Duodenal mucosa (tissue), 2 donors: Measurements from ENCODE around the gene TMEM266.

Experiments
- H3K27ac ChIP-seq: one replicate; pipeline ENCODE4 v1.7.0; 2013; ENCODE audit warnings: low read depth, low read length
- H3K27me3 ChIP-seq, 2 donors: one replicate each; pipeline ENCODE4 v1.7.0; 2013; ENCODE audit warnings: low read length in 2 of 2, control low read depth in 1 of 2; ENCODE audit not compliant: insufficient read depth in 2 of 2, control insufficient read depth in 1 of 2
- H3K36me3 ChIP-seq, 2 donors: one replicate each; pipeline ENCODE4 v1.7.0; 2013; ENCODE audit warnings: low read length in 2 of 2, control low read depth in 1 of 2; ENCODE audit not compliant: insufficient read depth in 2 of 2, control insufficient read depth in 1 of 2
- H3K4me1 ChIP-seq, 2 donors: one replicate each; pipeline ENCODE4 v1.7.0; 2013; ENCODE audit warnings: low read length in 2 of 2, control low read depth in 1 of 2; ENCODE audit not compliant: insufficient read depth in 2 of 2, control insufficient read depth in 1 of 2
- H3K4me3 ChIP-seq, 2 donors: one replicate each; pipeline ENCODE4 v1.7.0; 2013; ENCODE audit warnings: low read length in 2 of 2, low read depth in 1 of 2
- H3K9ac ChIP-seq, 2 donors: one replicate each; pipeline ENCODE4 v1.7.0; 2013; ENCODE audit warnings: low read length in 2 of 2, low read depth in 1 of 2
- H3K9me3 ChIP-seq, 2 donors: one replicate each; pipeline ENCODE4 v1.7.0; 2013; ENCODE audit warnings: low read length in 2 of 2, control low read depth in 1 of 2; ENCODE audit not compliant: control insufficient read depth in 1 of 2

Gene TMEM266

DNA sequence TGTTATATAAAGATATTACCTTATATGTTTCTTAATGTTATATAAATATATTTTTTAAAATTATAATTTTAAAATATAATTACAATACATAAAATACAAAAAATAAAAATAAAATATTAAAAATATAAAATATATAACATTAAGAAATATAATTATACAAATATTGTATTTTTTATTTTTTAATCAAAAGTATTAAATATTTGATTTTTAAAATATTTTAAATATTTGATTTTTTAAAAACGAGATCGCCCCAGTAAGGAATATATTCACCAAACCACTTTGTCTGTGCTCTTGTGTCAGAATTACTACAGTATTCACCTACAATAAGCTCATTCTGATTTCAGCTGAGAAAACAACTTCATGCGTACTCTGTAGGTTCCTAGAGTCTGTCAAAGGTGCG, 162.4 kb downstream of the TMEM266 start:
- H3K27me3 ChIP-seq, result no peaks in the 10 kb centered on the region
- H3K4me3 ChIP-seq, result no peak overlapping the region
- no peak overlapping the region for H3K27ac ChIP-seq
- no peaks in the 10 kb centered on the region for H3K9me3 ChIP-seq
- H3K36me3 ChIP-seq, result peaks cover 15 to 38% of the 10 kb centered on the region in 2 donors
- peaks cover 0 to 6% of the 10 kb centered on the region in 2 donors for H3K4me1 ChIP-seq
- no peak overlapping the region for H3K9ac ChIP-seq

DNA sequence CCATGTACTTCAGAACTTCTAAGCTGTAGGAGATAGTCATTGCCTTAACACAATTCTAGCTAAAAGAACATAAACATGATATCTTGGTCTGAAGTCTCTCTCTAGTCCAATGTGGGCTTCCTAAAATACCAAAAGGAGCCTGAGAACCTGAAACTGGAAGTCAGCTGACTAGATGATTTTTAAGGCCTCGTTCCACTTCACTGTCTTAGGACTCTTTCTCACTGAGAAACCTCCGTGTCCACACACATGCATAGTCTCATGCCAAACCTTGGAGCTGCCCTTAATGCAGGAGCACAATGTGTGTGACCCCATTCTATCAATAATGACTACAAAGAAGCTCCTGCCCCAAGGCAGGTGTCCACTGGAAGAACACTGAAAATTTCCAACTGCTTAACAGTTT, 163.7 kb downstream of the TMEM266 start:
- peaks cover 15 to 41% of the 10 kb centered on the region in 2 donors for H3K36me3 ChIP-seq
- no peak overlapping the region for H3K9ac ChIP-seq
- H3K9me3 ChIP-seq, result no peaks in the 10 kb centered on the region
- no peak overlapping the region for H3K4me3 ChIP-seq
- no peaks in the 10 kb centered on the region for H3K4me1 ChIP-seq
- no peaks in the 10 kb centered on the region for H3K27me3 ChIP-seq
- H3K27ac ChIP-seq, result no peak overlapping the region

GRCh38 chr15:76229266-76229665, 169.5 kb downstream of the TMEM266 start:
- no peaks in the 10 kb centered on the region for H3K9me3 ChIP-seq
- H3K9ac ChIP-seq, result no peak overlapping the region
- no peak overlapping the region for H3K4me3 ChIP-seq
- H3K36me3 ChIP-seq, result peaks cover 5 to 36% of the 10 kb centered on the region in 2 donors
- H3K27me3 ChIP-seq, result no peaks in the 10 kb centered on the region
- H3K27ac ChIP-seq, result no peak overlapping the region
- no peaks in the 10 kb centered on the region for H3K4me1 ChIP-seq

- Histone ChIP-seq H3K9ac (no peak overlapping the region), H3K4me1 (peaks cover 4 to 6% of the 10 kb centered on the region in 2 donors), H3K9me3 (no peaks in the 10 kb centered on the region), H3K27me3 (no peaks in the 10 kb centered on the region), H3K4me3 (no peak overlapping the region), H3K36me3 (peaks cover 0 to 14% of the 10 kb centered on the region in 2 donors), H3K27ac (no peak overlapping the region)
Measured at GRCh38 chr15:76233921-76234320, 174.1 kb downstream of the TMEM266 start.

- no peak overlapping the region for H3K4me3 ChIP-seq
- no peaks in the 10 kb centered on the region for H3K27me3 ChIP-seq
- H3K36me3 ChIP-seq, result peaks cover 0 to 9% of the 10 kb centered on the region in 2 donors
- H3K9ac ChIP-seq, result no peak overlapping the region
- peaks cover 4 to 6% of the 10 kb centered on the region in 2 donors for H3K4me1 ChIP-seq
- H3K9me3 ChIP-seq, result no peaks in the 10 kb centered on the region
- H3K27ac ChIP-seq, result no peak overlapping the region
Measured at GRCh38 chr15:76234337-76234889, 174.6 kb downstream of the TMEM266 start.

DNA sequence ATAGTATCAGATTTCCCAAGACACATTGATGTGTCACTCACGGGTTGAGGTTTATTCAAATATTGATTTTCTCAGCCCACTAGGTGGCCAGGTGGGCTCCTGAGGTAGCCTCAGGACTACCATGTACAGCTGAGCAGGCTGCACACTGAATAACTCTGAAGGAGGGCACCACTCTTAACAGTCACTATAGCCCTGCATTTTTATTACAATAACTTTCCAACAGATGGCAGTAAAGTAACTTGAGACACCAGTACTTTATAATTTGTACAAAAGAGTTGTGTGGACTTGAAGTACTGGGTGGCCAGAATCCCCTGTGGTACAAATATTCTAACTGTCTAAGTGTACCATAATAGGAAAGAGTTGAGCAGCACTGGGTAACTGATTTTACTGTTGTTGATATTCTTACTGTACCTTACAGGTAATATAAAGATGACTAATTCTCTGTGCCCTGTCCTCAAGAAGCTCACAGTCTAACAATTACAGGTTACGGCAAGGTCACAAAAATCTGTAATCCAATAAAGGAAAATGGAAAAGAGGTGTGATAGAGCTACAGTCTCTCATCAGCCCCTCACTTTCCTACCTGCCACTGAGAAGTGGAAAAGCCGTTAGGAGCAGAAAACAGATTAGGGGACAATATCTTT, 175.5 kb downstream of the TMEM266 start:
- Histone ChIP-seq H3K4me1 (peaks cover 4 to 6% of the 10 kb centered on the region in 2 donors), H3K27ac (no peak overlapping the region), H3K4me3 (no peak overlapping the region), H3K9me3 (no peaks in the 10 kb centered on the region), H3K9ac (no peak overlapping the region), H3K27me3 (no peaks in the 10 kb centered on the region), H3K36me3 (peaks cover 0 to 7% of the 10 kb centered on the region in 2 donors)

GRCh38 chr15:76236350-76236749, 176.6 kb downstream of the TMEM266 start:
- no peak overlapping the region for H3K27ac ChIP-seq
- H3K36me3 ChIP-seq, result no peaks in the 10 kb centered on the region
- H3K27me3 ChIP-seq, result no peaks in the 10 kb centered on the region
- no peak overlapping the region for H3K9ac ChIP-seq
- no peaks in the 10 kb centered on the region for H3K9me3 ChIP-seq
- no peak overlapping the region for H3K4me3 ChIP-seq
- H3K4me1 ChIP-seq, result peaks cover 4 to 6% of the 10 kb centered on the region in 2 donors

GRCh38 chr15:76239786-76240185, 180.0 kb downstream of the TMEM266 start:
- Histone ChIP-seq H3K4me1 (peaks cover 2 to 4% of the 10 kb centered on the region in 2 donors), H3K27ac (no peak overlapping the region), H3K9me3 (no peaks in the 10 kb centered on the region), H3K36me3 (peaks cover 0 to 5% of the 10 kb centered on the region in 2 donors), H3K27me3 (no peaks in the 10 kb centered on the region), H3K9ac (no peak overlapping the region), H3K4me3 (no peak overlapping the region)

DNA sequence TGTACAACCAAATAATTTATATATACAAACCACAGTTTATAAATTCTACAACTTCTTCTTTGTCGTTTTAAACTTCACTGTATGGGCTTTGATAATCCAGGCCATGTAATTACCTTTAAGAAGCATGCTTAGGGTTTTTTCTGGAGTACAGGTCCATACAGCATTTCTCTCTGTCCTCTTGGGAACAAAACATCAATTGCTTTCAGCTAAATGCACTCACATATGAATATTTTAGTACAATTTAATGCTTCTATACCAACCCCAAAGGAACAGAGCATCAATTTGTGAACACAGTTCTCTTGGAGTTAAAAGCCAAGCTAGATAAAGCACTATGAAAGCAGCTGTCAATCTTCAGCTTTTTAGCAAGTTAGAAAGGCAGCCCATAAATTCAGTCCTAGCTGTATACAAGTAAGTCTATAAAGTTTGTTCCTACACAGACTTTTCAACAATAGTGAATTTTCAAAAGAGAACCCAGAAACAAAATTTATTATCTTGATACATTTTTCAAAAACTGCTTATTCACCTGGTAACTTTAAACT, 185.4 kb downstream of the TMEM266 start:
- no peak overlapping the region for H3K4me3 ChIP-seq
- H3K9ac ChIP-seq, result no peak overlapping the region
- H3K27me3 ChIP-seq, result no peaks in the 10 kb centered on the region
- H3K9me3 ChIP-seq, result no peaks in the 10 kb centered on the region
- H3K4me1 ChIP-seq, result no peaks in the 10 kb centered on the region
- H3K27ac ChIP-seq, result no peak overlapping the region
- peaks cover 0 to 5% of the 10 kb centered on the region in 2 donors for H3K36me3 ChIP-seq

DNA sequence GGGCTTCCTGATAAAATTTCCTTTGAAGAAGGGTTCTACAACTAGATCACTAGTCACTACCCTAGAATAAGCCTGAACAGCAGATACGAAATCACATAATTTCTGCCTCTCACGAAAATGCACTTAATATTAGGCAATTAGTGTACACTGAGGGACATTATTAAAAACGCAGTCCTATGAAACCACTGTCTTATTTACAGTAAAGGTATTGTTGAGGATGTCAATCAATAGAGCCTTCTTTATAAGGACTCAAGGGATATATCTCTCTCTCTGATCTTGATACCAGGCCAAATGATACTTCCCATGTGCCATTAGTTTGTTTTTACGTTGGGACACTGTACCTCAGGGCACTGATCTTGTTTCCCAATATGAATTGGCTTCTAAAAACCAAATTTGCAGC, 191.9 kb downstream of the TMEM266 start:
- no peak overlapping the region for H3K27ac ChIP-seq
- no peak overlapping the region for H3K9ac ChIP-seq
- no peaks in the 10 kb centered on the region for H3K9me3 ChIP-seq
- no peaks in the 10 kb centered on the region for H3K4me1 ChIP-seq
- H3K27me3 ChIP-seq, result no peaks in the 10 kb centered on the region
- H3K4me3 ChIP-seq, result no peak overlapping the region
- H3K36me3 ChIP-seq, result peaks cover 0 to 3% of the 10 kb centered on the region in 2 donors
